Kidney (tissue), 14 donors: ENCODE results near the gene LIMA1. TPM values are rescaled to one million over a fixed set of nuclear protein-coding genes. Genes with fewer than 3 reads are reported as not detected.

Experiments used
- DNase-seq, 5 donors: peaks; one replicate each; pipeline ENCODE4 v3.0.0-alpha.2; 2013 to 2020
- FAIRE-seq: peaks from 2 replicates; lab custom pipeline; 2012; peaks lifted over from hg19 to GRCh38; lab: Jason Lieb, UNC
- H3K27ac ChIP-seq, 2 donors: one replicate each; pipeline ENCODE4 v1.7.0; 2013; ENCODE audit warnings: low read depth in 2 of 2, low read length in 2 of 2, inconsistent platforms in 1 of 2
- H3K27me3 ChIP-seq: one replicate; pipeline ENCODE4 v1.7.1; 2013; ENCODE audit warnings: low read length, inconsistent platforms; ENCODE audit not compliant: control insufficient read depth, insufficient read depth
- H3K36me3 ChIP-seq, 3 donors: one replicate each; pipeline versions ENCODE4 v1.7.0 to v1.7.1; 2013; ENCODE audit warnings: low read length in 3 of 3, control low read depth in 1 of 3, inconsistent platforms in 1 of 3; ENCODE audit not compliant: insufficient read depth in 3 of 3, control insufficient read depth in 2 of 3
- H3K4me1 ChIP-seq, 3 donors: one replicate each; pipeline versions ENCODE4 v1.7.0 to v1.7.1; 2013; ENCODE audit warnings: low read length in 3 of 3, inconsistent platforms in 1 of 3, low read depth in 1 of 3; ENCODE audit not compliant: control insufficient read depth in 2 of 3, insufficient read depth in 2 of 3
- H3K4me3 ChIP-seq, 3 donors: one replicate each; pipeline versions ENCODE4 v1.7.0 to v1.8.1; 2013; ENCODE audit warnings: low read length in 3 of 3, control low read depth in 1 of 3, inconsistent platforms in 1 of 3
- H3K9ac ChIP-seq, 3 donors: one replicate each; pipeline versions ENCODE4 v1.7.0 to v1.7.1; 2013; ENCODE audit warnings: low read length in 3 of 3, control low read depth in 1 of 3, inconsistent platforms in 1 of 3
- H3K9me3 ChIP-seq, 3 donors: one replicate each; pipeline versions ENCODE4 v1.7.0 to v1.7.1; 2013; ENCODE audit warnings: low read length in 3 of 3, control low read depth in 1 of 3, inconsistent platforms in 1 of 3; ENCODE audit not compliant: control insufficient read depth in 2 of 3, insufficient read depth in 1 of 3
- intact Hi-C: fragments of 100-400 bp; cut with DNase I; formaldehyde crosslinking; loops from one replicate; pipeline ENCODE4 v1.11.1; 2022
- polyA plus RNA-seq: library from polyadenylated mRNA; stranded (reverse); fragments of 350-450 nt; fragmentation: Illumina TruSeq; extraction: RNeasy Lipid Tissue Mini Kit (QIAGEN cat#74804); gene quantifications from one replicate; pipeline ENCODE4 v1.2.3, GENCODE V29; 2014; ENCODE audit warnings: low read depth, low replicate concordance; ENCODE audit not compliant: insufficient read depth
- total RNA-seq: library from RNA; stranded (reverse); fragmentation: NEBNext Ultra II Directional; extraction: Animal tissue kit (Norgen Biotek cat#: 25700); gene quantifications from one replicate; pipeline ENCODE4 v1.2.1, GENCODE V29; 2021
- TF ChIP-seq, protein P1 (sequence below): IDR thresholded peaks from 3 replicates; pipeline ENCODE4 v1.5.1; 2012; ENCODE audit warnings: mild to moderate bottlenecking, moderate library complexity, borderline replicate concordance; ENCODE audit not compliant: insufficient read depth; ENCODE audit errors: extremely low read depth
- donor health status: control.
- donor health status: control.
- donor health status: control.
- donor health status: control.
- donor health status: control.
- donor health status: DM: yes; HTN: yes; CAD: no.
- donor health status: Normal renal cell carcinoma (clear cell type).

The LIMA1 gene
- total and polyA plus RNA-seq, 2 donors from 2014 or later: 43.1 to 76.1 TPM

DNA sequence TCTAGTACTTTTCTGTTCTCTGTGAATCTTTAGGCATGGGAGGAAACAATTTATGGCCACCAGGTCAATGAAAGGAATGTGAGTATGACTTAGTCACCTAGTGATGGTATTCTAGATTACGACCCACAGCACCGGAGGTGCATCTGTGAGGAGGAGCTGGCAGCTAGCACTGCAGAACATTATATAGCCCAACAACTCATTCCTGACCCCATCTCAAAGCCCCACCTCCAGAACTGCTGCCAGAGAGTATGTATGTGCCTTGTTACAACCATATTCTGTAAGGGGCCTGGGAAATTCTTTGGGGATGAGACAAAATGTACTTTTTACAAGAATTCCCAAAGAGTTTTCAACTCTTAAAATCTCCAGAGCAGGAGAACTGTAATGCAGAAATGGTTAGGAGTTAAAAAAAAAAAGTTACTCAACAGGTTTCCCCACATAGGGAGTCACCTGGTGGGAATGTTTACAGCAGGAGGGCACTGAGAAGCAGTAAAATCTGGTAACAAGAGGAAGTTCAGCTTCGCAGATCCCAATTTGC lies 81.3 kb downstream of the LIMA1 start:
- peaks cover 0 to 8% (median 0%) of the 10 kb centered on the region in 3 donors for H3K4me1 ChIP-seq
- no peaks in the 10 kb centered on the region for H3K27me3 ChIP-seq
- H3K4me3 ChIP-seq: peak overlapping the region in 1 of 3 donors; percentile 40
- no peak overlapping the region for H3K9ac ChIP-seq
- no peaks in the 10 kb centered on the region for H3K9me3 ChIP-seq
- intact Hi-C loops: no loop called here
- H3K27ac ChIP-seq: peak overlapping the region; percentile 66 to 78
- DNase-seq (peak in 3 of 5 donors; percentile 30 to 78 (median 77)), FAIRE-seq (no peak)
- TF ChIP-seq, protein P1, sequence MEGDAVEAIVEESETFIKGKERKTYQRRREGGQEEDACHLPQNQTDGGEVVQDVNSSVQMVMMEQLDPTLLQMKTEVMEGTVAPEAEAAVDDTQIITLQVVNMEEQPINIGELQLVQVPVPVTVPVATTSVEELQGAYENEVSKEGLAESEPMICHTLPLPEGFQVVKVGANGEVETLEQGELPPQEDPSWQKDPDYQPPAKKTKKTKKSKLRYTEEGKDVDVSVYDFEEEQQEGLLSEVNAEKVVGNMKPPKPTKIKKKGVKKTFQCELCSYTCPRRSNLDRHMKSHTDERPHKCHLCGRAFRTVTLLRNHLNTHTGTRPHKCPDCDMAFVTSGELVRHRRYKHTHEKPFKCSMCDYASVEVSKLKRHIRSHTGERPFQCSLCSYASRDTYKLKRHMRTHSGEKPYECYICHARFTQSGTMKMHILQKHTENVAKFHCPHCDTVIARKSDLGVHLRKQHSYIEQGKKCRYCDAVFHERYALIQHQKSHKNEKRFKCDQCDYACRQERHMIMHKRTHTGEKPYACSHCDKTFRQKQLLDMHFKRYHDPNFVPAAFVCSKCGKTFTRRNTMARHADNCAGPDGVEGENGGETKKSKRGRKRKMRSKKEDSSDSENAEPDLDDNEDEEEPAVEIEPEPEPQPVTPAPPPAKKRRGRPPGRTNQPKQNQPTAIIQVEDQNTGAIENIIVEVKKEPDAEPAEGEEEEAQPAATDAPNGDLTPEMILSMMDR: no peak
- peaks cover 4 to 22% (median 11%) of the 10 kb centered on the region in 3 donors for H3K36me3 ChIP-seq

DNA sequence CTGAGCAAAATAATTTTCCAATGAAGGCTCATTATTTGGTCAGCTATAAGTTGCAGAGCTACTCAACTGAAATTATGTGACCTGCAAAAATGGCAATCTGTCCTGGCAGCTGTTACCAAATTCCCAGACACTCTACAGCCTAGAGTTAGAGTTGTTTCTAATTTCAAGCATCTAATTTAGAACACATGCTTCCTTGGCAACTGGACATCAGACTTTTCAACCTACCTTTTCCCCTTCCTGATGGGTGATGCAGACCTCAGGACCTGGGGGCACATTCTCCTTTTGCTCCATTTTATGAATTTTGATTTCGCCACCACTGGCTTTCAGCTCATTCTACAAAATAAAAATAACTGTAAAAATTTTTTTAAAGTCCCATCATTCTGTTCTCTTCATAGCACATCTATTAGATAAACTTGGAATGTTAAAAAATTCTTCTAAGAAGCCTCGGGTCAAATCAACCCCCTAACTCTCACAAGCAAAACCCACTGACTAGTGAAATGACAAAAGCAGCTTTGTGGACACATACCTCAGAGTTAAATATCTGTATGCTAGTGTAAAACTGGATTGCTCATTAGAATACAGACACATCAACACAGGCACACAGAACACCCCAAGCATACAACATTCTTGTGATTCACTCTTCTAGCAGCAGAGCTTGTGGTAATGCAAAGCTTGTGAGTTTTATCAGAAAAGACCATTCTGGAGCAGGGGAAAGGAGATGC lies 82.6 kb downstream of the LIMA1 start:
- Histone ChIP-seq H3K9ac (no peak overlapping the region), H3K4me1 (peaks cover 0 to 8% (median 0%) of the 10 kb centered on the region in 3 donors), H3K9me3 (no peaks in the 10 kb centered on the region), H3K36me3 (peaks cover 4 to 22% (median 7%) of the 10 kb centered on the region in 3 donors), H3K27ac (no peak overlapping the region), H3K27me3 (no peaks in the 10 kb centered on the region), H3K4me3 (no peak overlapping the region)
- intact Hi-C loops: no loop called here
- no peak for FAIRE-seq
- DNase-seq: peak in 1 of 5 donors; percentile 33
- TF ChIP-seq, protein P1: no peak

DNA sequence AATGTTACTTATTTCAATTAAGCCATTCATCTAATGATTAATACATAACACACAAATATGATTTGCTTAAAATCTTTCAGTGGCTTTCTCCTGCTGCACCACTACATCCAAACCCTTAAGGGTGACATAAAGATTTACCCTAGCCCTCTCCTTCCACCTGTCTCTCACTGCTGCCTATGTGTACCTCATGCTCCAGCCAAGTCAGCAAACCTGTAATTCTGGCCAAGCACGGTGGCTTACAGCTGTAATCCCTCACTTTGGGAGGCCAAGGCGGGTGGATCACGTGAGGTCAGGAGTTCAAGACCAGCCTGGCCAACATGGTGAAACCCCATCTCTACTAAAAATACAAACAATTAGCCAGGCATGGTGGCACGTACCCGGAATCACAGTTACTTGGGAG lies 84.5 kb downstream of the LIMA1 start:
- FAIRE-seq (no peak), DNase-seq (no peak)
- Histone ChIP-seq H3K27ac (no peak overlapping the region), H3K9ac (no peak overlapping the region), H3K36me3 (peaks cover 0 to 17% (median 4%) of the 10 kb centered on the region in 3 donors), H3K4me1 (peaks cover 0 to 8% (median 0%) of the 10 kb centered on the region in 3 donors), H3K9me3 (no peaks in the 10 kb centered on the region), H3K4me3 (no peak overlapping the region), H3K27me3 (no peaks in the 10 kb centered on the region)
- intact Hi-C loops: no loop called here
- TF ChIP-seq, protein P1: no peak
